ENCODE data around the gene NCS1. TPM values are rescaled to one million over a fixed set of nuclear protein-coding genes. Genes with fewer than 3 reads are reported as not detected.

NCS1 gene
- total and polyA plus RNA-seq, 2 of the 8 experiments (the other 6 are each of a cell fraction or from before 2014, with no cell fraction given), result 34.7 to 47.6 TPM

DNA sequence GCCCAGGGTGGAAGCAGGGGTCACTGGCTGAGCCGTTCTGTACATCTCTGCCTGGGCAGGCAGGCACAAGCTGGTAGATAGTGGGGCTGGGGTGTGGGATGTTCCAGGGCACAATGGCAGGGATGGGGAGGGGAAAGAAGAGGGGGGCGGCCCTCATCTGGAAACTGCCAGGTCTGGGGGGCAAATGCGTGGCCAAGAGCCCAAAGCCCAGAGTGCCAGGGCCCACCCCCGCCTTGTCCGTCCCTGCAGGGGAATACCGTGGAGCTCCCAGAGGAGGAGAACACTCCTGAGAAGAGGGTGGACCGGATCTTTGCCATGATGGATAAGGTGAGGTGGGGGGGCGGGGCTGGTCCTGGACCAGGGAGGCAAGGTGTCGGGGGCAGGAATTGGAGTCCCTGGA, 50.6 kb downstream of the NCS1 start:
- H2AK5ac ChIP-seq (ENCODE audit: low read depth, low read length), result no peak overlapping the region
- FAIRE-seq (no peak), DNase-seq (ENCODE audit: low read depth in 1 of 2, low spot score in 2 of 2) (no peak)
- 0 out of 2 replicates have a peak, but pooled peaks cover 2% of the 10 kb centered on the region for H3K23me2 ChIP-seq (ENCODE audit: low read depth, low read length)
- H3K14ac ChIP-seq (ENCODE audit: insufficient read length), result no peak overlapping the region
- no peaks in the 10 kb centered on the region for H3K79me2 ChIP-seq (ENCODE audit: control insufficient read depth in 1 of 2, insufficient read depth in 2 of 2, low read length in 2 of 2)
- H3K4me1 ChIP-seq (replicated peaks in 1 of 4; ENCODE audit: control insufficient read depth in 3 of 4, insufficient read depth in 4 of 4, low read length in 3 of 4), result peaks cover 0 to 4% (median 0%) of the 10 kb centered on the region in 4 experiments; a peak in 3 of 7 replicates
- no peak overlapping the region for H3K18ac ChIP-seq (ENCODE audit: extremely low read depth, low read length)
- no peak overlapping the region for H4K8ac ChIP-seq (ENCODE audit: extremely low read depth, insufficient read depth, low read length)
- no peak overlapping the region for H4K91ac ChIP-seq (replicated peaks; ENCODE audit: insufficient read length, low read length)
- H2BK120ac ChIP-seq (replicated peaks; ENCODE audit: low read depth, low read length), result no peak overlapping the region
- H3K9me3 ChIP-seq (ENCODE audit: insufficient read depth in 2 of 2, low read depth in 1 of 2, low read length in 1 of 2), result peaks cover 4 to 7% of the 10 kb centered on the region in 2 experiments; a peak in 3 of 4 replicates
- H3K27me3 ChIP-seq (replicated peaks in 1 of 4; ENCODE audit: control insufficient read depth in 3 of 4, extremely low read depth in 1 of 4, insufficient read depth in 3 of 4, low read length in 3 of 4), result no peaks in the 10 kb centered on the region
- no peak overlapping the region for H4K5ac ChIP-seq (ENCODE audit: insufficient read length, low read depth, low read length)
- H2BK5ac ChIP-seq (ENCODE audit: low read depth, low read length), result no peak overlapping the region
- H2AFZ ChIP-seq (ENCODE audit: low read length), result no peak overlapping the region
- no peak overlapping the region for H3K4ac ChIP-seq (replicated peaks; ENCODE audit: insufficient read length, low read depth, low read length)
- H2BK12ac ChIP-seq (ENCODE audit: low read depth, low read length), result no peak overlapping the region
- POLR2A ChIA-PET (ENCODE audit: partially characterized antibody), result no interaction called here
- H3K56ac ChIP-seq (replicated peaks; ENCODE audit: insufficient read length, low read depth, low read length), result no peak overlapping the region
- H3K4me2 ChIP-seq (ENCODE audit: insufficient read depth in 1 of 2, low read depth in 2 of 2, low read length in 2 of 2), result no peak overlapping the region
- H2BK15ac ChIP-seq (ENCODE audit: low read length), result no peak overlapping the region
- CTCF ChIA-PET (ENCODE audit: partially characterized antibody), result interaction anchor here (1.8 to 2.1 kb wide), 3 partner anchors 13 to 116 kb away, joined by 4 to 16 read pairs (median 8); no protein-coding TSS in a partner anchor
- H3K4me3 ChIP-seq (ENCODE audit: extremely low read depth in 1 of 4, insufficient read depth in 2 of 4, low read depth in 3 of 4, low read length in 4 of 4), result no peak overlapping the region
- no peak overlapping the region for H3K23ac ChIP-seq (ENCODE audit: insufficient read length)
- H3K79me1 ChIP-seq (ENCODE audit: low read depth, low read length), result peaks cover 2% of the 10 kb centered on the region; the same call in 1 of the 2 replicates
- H3K36me3 ChIP-seq (ENCODE audit: control insufficient read depth in 2 of 4, insufficient read depth in 4 of 4, low read length in 3 of 4), result peaks cover 0 to 16% (median 7%) of the 10 kb centered on the region in 4 experiments; a peak in 6 of 8 replicates
- H4K20me1 ChIP-seq (replicated peaks in 1 of 2; ENCODE audit: control insufficient read depth in 1 of 2, insufficient read depth in 2 of 2, low read length in 2 of 2), result peaks cover 0 to 3% of the 10 kb centered on the region in 2 experiments
- H2BK20ac ChIP-seq (ENCODE audit: low read length), result no peak overlapping the region
- WGBS, 2 experiments (ENCODE audit: extremely low coverage in 1 of 2, insufficient coverage in 1 of 2, insufficient read length in 1 of 2, insufficient replicate concordance in 2 of 2, low coverage in 1 of 2, low lambda C conversion rate in 2 of 2, missing lambda C conversion rate in 1 of 2), result 92% methylated on average over 4 of the region's 9 CpGs; no CpG with 5 or more reads in 1 of the 2 experiments
- H3K27ac ChIP-seq (ENCODE audit: low read depth, low read length), result no peak overlapping the region
- H3K9ac ChIP-seq (replicated peaks in 1 of 4; ENCODE audit: extremely low read depth in 1 of 4, low read depth in 3 of 4, low read length in 3 of 4), result no peak overlapping the region
- TF ChIP-seq EZH2 (IDR thresholded peaks at IDR 0.05; ENCODE audit: low read depth, low read length, severe bottlenecking) (no peak), GABPA (IDR thresholded peaks at IDR 0.05; ENCODE audit: borderline replicate concordance, insufficient read depth, low read length) (no peak), TAF7 (optimal IDR thresholded peaks at IDR 0.05; ENCODE audit: borderline replicate concordance, low read depth, low read length) (no peak), CREB1 (IDR thresholded peaks at IDR 0.05) (no peak), TAF1 (IDR thresholded peaks at IDR 0.05; ENCODE audit: low read depth, low read length) (no peak), RFX5 (IDR thresholded peaks at IDR 0.05; ENCODE audit: borderline replicate concordance, low read depth, low read length) (no peak), POU5F1 (IDR thresholded peaks at IDR 0.05; ENCODE audit: low read depth, low read length) (no peak), SIX5 (IDR thresholded peaks at IDR 0.05; ENCODE audit: low read depth, low read length) (no peak), JUND (IDR thresholded peaks at IDR 0.05; ENCODE audit: low read length) (no peak), NANOG (IDR thresholded peaks at IDR 0.05; ENCODE audit: insufficient read depth, low read depth, low read length, poor library complexity, severe bottlenecking) (no peak), SP1 (IDR thresholded peaks at IDR 0.05; ENCODE audit: low read depth, low read length) (no peak)
- TF ChIP-seq, protein P1, sequence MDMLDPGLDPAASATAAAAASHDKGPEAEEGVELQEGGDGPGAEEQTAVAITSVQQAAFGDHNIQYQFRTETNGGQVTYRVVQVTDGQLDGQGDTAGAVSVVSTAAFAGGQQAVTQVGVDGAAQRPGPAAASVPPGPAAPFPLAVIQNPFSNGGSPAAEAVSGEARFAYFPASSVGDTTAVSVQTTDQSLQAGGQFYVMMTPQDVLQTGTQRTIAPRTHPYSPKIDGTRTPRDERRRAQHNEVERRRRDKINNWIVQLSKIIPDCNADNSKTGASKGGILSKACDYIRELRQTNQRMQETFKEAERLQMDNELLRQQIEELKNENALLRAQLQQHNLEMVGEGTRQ (IDR thresholded peaks at IDR 0.05; ENCODE audit: low read length), result no peak
- TF ChIP-seq, protein P2, sequence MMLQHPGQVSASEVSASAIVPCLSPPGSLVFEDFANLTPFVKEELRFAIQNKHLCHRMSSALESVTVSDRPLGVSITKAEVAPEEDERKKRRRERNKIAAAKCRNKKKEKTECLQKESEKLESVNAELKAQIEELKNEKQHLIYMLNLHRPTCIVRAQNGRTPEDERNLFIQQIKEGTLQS (IDR thresholded peaks at IDR 0.05; ENCODE audit: insufficient read depth, low read depth, low read length), result no peak

All from H1 (cell line).